HEK293 (cell line): ENCODE measurements around the gene PDE4DIP.
"Not testable (repeated sequence)": the region's sequence is repeated elsewhere in the genome, so short reads cannot be mapped to it uniquely, and the experiment has no call there.

Experiments used
- ZBTB21 ChIP-seq: fragments of 450-650 bp; formaldehyde crosslinking; IDR thresholded peaks from 2 replicates; pipeline ENCODE4 v1.5.1; 2017; ENCODE audit warnings: missing biosample characterization, missing genetic modification characterization
- ZNF114 ChIP-seq: fragments of 450-650 bp; formaldehyde crosslinking; IDR thresholded peaks from 2 replicates; pipeline ENCODE4 v1.5.0; 2017; ENCODE audit warnings: missing biosample characterization, missing genetic modification characterization
- ZNF146 ChIP-seq: fragments of 450-650 bp; formaldehyde crosslinking; IDR thresholded peaks from 2 replicates; pipeline ENCODE4 v1.5.1; 2016; ENCODE audit warnings: missing biosample characterization, missing genetic modification characterization
- ZNF18 ChIP-seq: fragments of 450-650 bp; formaldehyde crosslinking; IDR thresholded peaks from 2 replicates; pipeline ENCODE4 v1.5.1; 2016; ENCODE audit warnings: missing biosample characterization, missing genetic modification characterization
- ZNF221 ChIP-seq: fragments of 450-650 bp; formaldehyde crosslinking; IDR thresholded peaks from 2 replicates; pipeline ENCODE4 v1.5.1; 2017; ENCODE audit warnings: missing biosample characterization, missing genetic modification characterization, borderline replicate concordance
- ZNF37A ChIP-seq: fragments of 450-650 bp; IDR thresholded peaks from 2 replicates; pipeline ENCODE4 v1.5.1; 2018; ENCODE audit warnings: missing biosample characterization, missing genetic modification characterization
- ZNF530 ChIP-seq: fragments of 450-650 bp; formaldehyde crosslinking; IDR thresholded peaks from 2 replicates; pipeline ENCODE4 v1.5.1; 2016; ENCODE audit warnings: low read depth, missing biosample characterization, missing genetic modification characterization
- ZNF580 ChIP-seq: fragments of 450-650 bp; formaldehyde crosslinking; IDR thresholded peaks from 2 replicates; pipeline ENCODE4 v1.5.1; 2016; ENCODE audit warnings: missing biosample characterization, missing genetic modification characterization
- ZNF670 ChIP-seq: fragments of 450-650 bp; formaldehyde crosslinking; IDR thresholded peaks from 2 replicates; pipeline ENCODE4 v1.5.1; 2016; ENCODE audit warnings: missing biosample characterization, missing genetic modification characterization, low read depth
- TF ChIP-seq, protein P1 (sequence below): fragments of 450-650 bp; formaldehyde crosslinking; IDR thresholded peaks from 2 replicates; pipeline ENCODE4 v1.5.1; 2016; ENCODE audit warnings: missing biosample characterization, missing genetic modification characterization, low read depth
- TF ChIP-seq, protein P2 (sequence below): fragments of 450-650 bp; formaldehyde crosslinking; IDR thresholded peaks from 2 replicates; pipeline ENCODE4 v1.5.1; 2016; ENCODE audit warnings: missing biosample characterization, missing genetic modification characterization
- TF ChIP-seq, protein P3 (sequence below): fragments of 450-650 bp; IDR thresholded peaks from 2 replicates; pipeline ENCODE4 v1.5.1; 2018; ENCODE audit warnings: missing biosample characterization, mild to moderate bottlenecking, missing genetic modification characterization

DNA sequence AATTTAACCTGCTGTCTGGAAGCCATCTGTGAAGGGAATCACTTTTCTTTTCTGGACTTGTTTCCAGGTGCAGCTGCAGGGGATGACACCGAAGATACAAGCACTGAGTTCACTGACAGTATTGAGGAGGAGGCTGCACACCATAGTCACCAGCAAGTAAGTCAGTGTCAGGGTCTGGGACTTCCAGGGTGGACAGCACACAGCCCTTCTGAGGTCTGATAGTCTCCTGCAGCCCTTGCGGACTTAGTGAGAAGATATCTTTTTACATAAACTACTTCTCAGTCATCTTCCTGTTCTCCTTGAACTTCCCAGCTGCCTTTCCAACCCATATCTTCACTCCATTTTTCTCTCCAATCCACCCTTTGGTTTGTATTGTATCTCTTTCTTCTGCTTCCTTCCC lies 147.6 kb downstream of the PDE4DIP start:
- TF ChIP-seq, protein P1, sequence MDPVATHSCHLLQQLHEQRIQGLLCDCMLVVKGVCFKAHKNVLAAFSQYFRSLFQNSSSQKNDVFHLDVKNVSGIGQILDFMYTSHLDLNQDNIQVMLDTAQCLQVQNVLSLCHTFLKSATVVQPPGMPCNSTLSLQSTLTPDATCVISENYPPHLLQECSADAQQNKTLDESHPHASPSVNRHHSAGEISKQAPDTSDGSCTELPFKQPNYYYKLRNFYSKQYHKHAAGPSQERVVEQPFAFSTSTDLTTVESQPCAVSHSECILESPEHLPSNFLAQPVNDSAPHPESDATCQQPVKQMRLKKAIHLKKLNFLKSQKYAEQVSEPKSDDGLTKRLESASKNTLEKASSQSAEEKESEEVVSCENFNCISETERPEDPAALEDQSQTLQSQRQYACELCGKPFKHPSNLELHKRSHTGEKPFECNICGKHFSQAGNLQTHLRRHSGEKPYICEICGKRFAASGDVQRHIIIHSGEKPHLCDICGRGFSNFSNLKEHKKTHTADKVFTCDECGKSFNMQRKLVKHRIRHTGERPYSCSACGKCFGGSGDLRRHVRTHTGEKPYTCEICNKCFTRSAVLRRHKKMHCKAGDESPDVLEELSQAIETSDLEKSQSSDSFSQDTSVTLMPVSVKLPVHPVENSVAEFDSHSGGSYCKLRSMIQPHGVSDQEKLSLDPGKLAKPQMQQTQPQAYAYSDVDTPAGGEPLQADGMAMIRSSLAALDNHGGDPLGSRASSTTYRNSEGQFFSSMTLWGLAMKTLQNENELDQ (tag by site-specific recombination): not testable (repeated sequence)
- not testable (repeated sequence) for TF ChIP-seq ZNF37A (tag by site-specific recombination); ZNF146 (tag by site-specific recombination); ZNF114 (tag by site-specific recombination); ZNF221; ZNF670 (tag by site-specific recombination); ZNF18; ZNF530; ZNF580 (tag by site-specific recombination); ZBTB21
- TF ChIP-seq, protein P2, sequence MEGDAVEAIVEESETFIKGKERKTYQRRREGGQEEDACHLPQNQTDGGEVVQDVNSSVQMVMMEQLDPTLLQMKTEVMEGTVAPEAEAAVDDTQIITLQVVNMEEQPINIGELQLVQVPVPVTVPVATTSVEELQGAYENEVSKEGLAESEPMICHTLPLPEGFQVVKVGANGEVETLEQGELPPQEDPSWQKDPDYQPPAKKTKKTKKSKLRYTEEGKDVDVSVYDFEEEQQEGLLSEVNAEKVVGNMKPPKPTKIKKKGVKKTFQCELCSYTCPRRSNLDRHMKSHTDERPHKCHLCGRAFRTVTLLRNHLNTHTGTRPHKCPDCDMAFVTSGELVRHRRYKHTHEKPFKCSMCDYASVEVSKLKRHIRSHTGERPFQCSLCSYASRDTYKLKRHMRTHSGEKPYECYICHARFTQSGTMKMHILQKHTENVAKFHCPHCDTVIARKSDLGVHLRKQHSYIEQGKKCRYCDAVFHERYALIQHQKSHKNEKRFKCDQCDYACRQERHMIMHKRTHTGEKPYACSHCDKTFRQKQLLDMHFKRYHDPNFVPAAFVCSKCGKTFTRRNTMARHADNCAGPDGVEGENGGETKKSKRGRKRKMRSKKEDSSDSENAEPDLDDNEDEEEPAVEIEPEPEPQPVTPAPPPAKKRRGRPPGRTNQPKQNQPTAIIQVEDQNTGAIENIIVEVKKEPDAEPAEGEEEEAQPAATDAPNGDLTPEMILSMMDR (tag by site-specific recombination): not testable (repeated sequence)
- TF ChIP-seq, protein P3, sequence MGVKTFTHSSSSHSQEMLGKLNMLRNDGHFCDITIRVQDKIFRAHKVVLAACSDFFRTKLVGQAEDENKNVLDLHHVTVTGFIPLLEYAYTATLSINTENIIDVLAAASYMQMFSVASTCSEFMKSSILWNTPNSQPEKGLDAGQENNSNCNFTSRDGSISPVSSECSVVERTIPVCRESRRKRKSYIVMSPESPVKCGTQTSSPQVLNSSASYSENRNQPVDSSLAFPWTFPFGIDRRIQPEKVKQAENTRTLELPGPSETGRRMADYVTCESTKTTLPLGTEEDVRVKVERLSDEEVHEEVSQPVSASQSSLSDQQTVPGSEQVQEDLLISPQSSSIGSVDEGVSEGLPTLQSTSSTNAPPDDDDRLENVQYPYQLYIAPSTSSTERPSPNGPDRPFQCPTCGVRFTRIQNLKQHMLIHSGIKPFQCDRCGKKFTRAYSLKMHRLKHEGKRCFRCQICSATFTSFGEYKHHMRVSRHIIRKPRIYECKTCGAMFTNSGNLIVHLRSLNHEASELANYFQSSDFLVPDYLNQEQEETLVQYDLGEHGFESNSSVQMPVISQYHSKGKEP (tag by site-specific recombination): not testable (repeated sequence)
